Left lobe of liver (tissue), 2 donors: Measurements from ENCODE around the gene LIN37. TPM values are rescaled to one million over a fixed set of nuclear protein-coding genes. Genes with fewer than 3 reads are reported as not detected.

Experiments used
- ATAC-seq: fragments of 200-7000 bp; cut with Tn5 transposase; one replicate; pipeline ENCODE4 v1.9.1; 2020; ENCODE audit warnings: mild to moderate bottlenecking, moderate library complexity
- DNase-seq: peaks from one replicate; pipeline ENCODE4 v3.0.0-alpha.2; 2020; ENCODE audit warnings: low spot score
- total RNA-seq: library from RNA; stranded (reverse); gene quantifications from one replicate; pipeline ENCODE4 v1.2.1, GENCODE V29; 2021
- donor health status: DM: no; HTN: no; CAD: no; lungs with moderate emphysema.
- donor health status: DM: no; HTN: yes; CAD: no.

LIN37 gene
- total RNA-seq, 1 donor from 2014 or later, result 4.7 TPM

GRCh38 chr19:35734273-35734672 lies 14.1 kb upstream of the LIN37 start:
- no peak for ATAC-seq
- no peak for DNase-seq

GRCh38 chr19:35734889-35735288 lies 13.5 kb upstream of the LIN37 start:
- ATAC-seq, result no peak
- DNase-seq, result no peak

- DNase-seq (no peak), ATAC-seq (no peak)
Observed at GRCh38 chr19:35736913-35737886, 11.2 kb upstream of the LIN37 start.

GRCh38 chr19:35738021-35738886 lies 10.1 kb upstream of the LIN37 start:
- DNase-seq (peak; percentile 47), ATAC-seq (no peak)

- ATAC-seq, result no peak
- DNase-seq, result no peak
Observed at GRCh38 chr19:35738887-35739229, 9.5 kb upstream of the LIN37 start.

GRCh38 chr19:35739275-35740107 lies 8.9 kb upstream of the LIN37 start:
- DNase-seq, result peak; percentile 53
- no peak for ATAC-seq

- DNase-seq (no peak), ATAC-seq (no peak)
Observed at GRCh38 chr19:35740108-35740422, 8.3 kb upstream of the LIN37 start.

GRCh38 chr19:35740423-35741202 lies 7.8 kb upstream of the LIN37 start:
- peak; percentile 99 for DNase-seq
- peak; percentile 77 for ATAC-seq

GRCh38 chr19:35741203-35741515 lies 7.2 kb upstream of the LIN37 start:
- no peak for ATAC-seq
- no peak for DNase-seq

GRCh38 chr19:35742121-35742724 lies 6.2 kb upstream of the LIN37 start, which contains the start of gene IGFLR1:
TSS of gene IGFLR1 (minus strand) at chr19:35742452. CDS start at chr19:35741180, 1,272 bp downstream.
- no peak for DNase-seq

GRCh38 chr19:35743640-35744429 lies 4.5 kb upstream of the LIN37 start:
- DNase-seq (no peak), ATAC-seq (no peak)

More at GRCh38 chr19:35742121-35742724, 6.2 kb upstream of the LIN37 start, which contains the start of gene IGFLR1:
- no peak for ATAC-seq

GRCh38 chr19:35744430-35745327 lies 3.7 kb upstream of the LIN37 start:
- DNase-seq, result peak; percentile 96
- ATAC-seq, result peak; percentile 69

- DNase-seq (peak; percentile 98), ATAC-seq (peak; percentile 65)
Observed at GRCh38 chr19:35745328-35746086, 2.9 kb upstream of the LIN37 start, which contains the start of the genes PSENEN and U2AF1L4. TSS of gene PSENEN (plus strand) at chr19:35745651. CDS start at chr19:35745931, 280 bp downstream. TSS of gene U2AF1L4 (minus strand) at chr19:35745418. CDS start at chr19:35745391, 27 bp downstream.

- no peak for DNase-seq
- no peak for ATAC-seq
Observed at GRCh38 chr19:35746087-35746462, 2.3 kb upstream of the LIN37 start.

GRCh38 chr19:35746531-35746930 lies 1.8 kb upstream of the LIN37 start:
- no peak for DNase-seq
- no peak for ATAC-seq

- no peak for ATAC-seq
- no peak for DNase-seq
Observed at GRCh38 chr19:35750167-35750566, 1.8 kb downstream of the LIN37 start.
